GM15510 (cell line): ENCODE results near the gene COA4.
A peak's percentile ranks its signal among the peaks of the same experiment; 100 is the strongest.

Experiments
- POLR2A ChIP-seq: IDR thresholded peaks from 3 replicates; pipeline ENCODE4 v1.6.1; 2011; ENCODE audit warnings: borderline replicate concordance; ENCODE audit not compliant: insufficient read length; ENCODE audit errors: extremely low read depth

The COA4 gene

GRCh38 chr11:73876424-73877310 lies at the start of gene COA4, which contains the start of gene PAAF1:
TSS of gene COA4 (minus strand) at chr11:73876846. CDS start at chr11:73873378, 3,468 bp downstream.
TSS of gene PAAF1 (plus strand) at chr11:73876999. CDS start at chr11:73877022, 23 bp downstream.
- peak; percentile 91 for TF ChIP-seq POLR2A

GRCh38 chr11:73921180-73921579 lies 44.5 kb upstream of the COA4 start:
- TF ChIP-seq POLR2A = no peak

GRCh38 chr11:73916435-73916834 lies 39.8 kb upstream of the COA4 start:
- no peak for TF ChIP-seq POLR2A

- TF ChIP-seq POLR2A = no peak
Observed at GRCh38 chr11:73914284-73914683, 37.6 kb upstream of the COA4 start.

GRCh38 chr11:73913472-73913871 lies 36.8 kb upstream of the COA4 start:
- TF ChIP-seq POLR2A = no peak

GRCh38 chr11:73912026-73912425 lies 35.4 kb upstream of the COA4 start:
- TF ChIP-seq POLR2A = no peak

- no peak for TF ChIP-seq POLR2A
Observed at GRCh38 chr11:73907191-73907590, 30.5 kb upstream of the COA4 start.

GRCh38 chr11:73902303-73902702 lies 25.7 kb upstream of the COA4 start:
- no peak for TF ChIP-seq POLR2A

- no peak for TF ChIP-seq POLR2A
Observed at GRCh38 chr11:73894725-73895335, 18.2 kb upstream of the COA4 start.

GRCh38 chr11:73893041-73893440 lies 16.4 kb upstream of the COA4 start:
- no peak for TF ChIP-seq POLR2A

- no peak for TF ChIP-seq POLR2A
Observed at GRCh38 chr11:73889536-73889935, 12.9 kb upstream of the COA4 start.

GRCh38 chr11:73889019-73889418 lies 12.4 kb upstream of the COA4 start:
- no peak for TF ChIP-seq POLR2A

GRCh38 chr11:73888244-73888643 lies 11.6 kb upstream of the COA4 start:
- TF ChIP-seq POLR2A = no peak

- no peak for TF ChIP-seq POLR2A
Observed at GRCh38 chr11:73883856-73884255, 7.2 kb upstream of the COA4 start.

GRCh38 chr11:73878771-73879170 lies 2.1 kb upstream of the COA4 start:
- TF ChIP-seq POLR2A = no peak

GRCh38 chr11:73875840-73876239 lies 806 bp downstream of the COA4 start:
- no peak for TF ChIP-seq POLR2A
